ENCODE data around the gene BRF1. TPM values are rescaled to one million over a fixed set of nuclear protein-coding genes. Genes with fewer than 3 reads are reported as not detected.

The BRF1 gene
- total and polyA plus RNA-seq, 5 experiments from 2014 or later, result 7.1 to 63.5 (median 10.9) TPM

GRCh38 chr14:105205673-105206208, 95.1 kb downstream of the BRF1 start:
- H3K27me3 Mint-ChIP-seq, result peaks cover 0 to 1% (median 0%) of the 10 kb centered on the region in 5 donors
- ATAC-seq (no peak), DNase-seq (no peak)
- POLR2A ChIA-PET, result no interaction called here
- H3K9me3 Mint-ChIP-seq, result no peaks in the 10 kb centered on the region
- H3K27ac Mint-ChIP-seq, result no peak overlapping the region
- H3K36me3 Mint-ChIP-seq, result peaks cover 0 to 4% (median 0%) of the 10 kb centered on the region in 3 donors
- no peak overlapping the region for H3K4me3 Mint-ChIP-seq
- H3K4me1 Mint-ChIP-seq, result peaks cover 7 to 30% (median 16%) of the 10 kb centered on the region in 4 donors

- H3K27ac Mint-ChIP-seq, result peak overlapping the region in 2 of 10 donors; percentile 22 to 50
- POLR2A ChIA-PET, result interaction anchor here (1.2 kb wide), 1 partner anchor 10 kb away, joined by 4 read pairs; no protein-coding TSS in a partner anchor
- peaks cover 0 to 8% (median 0%) of the 10 kb centered on the region in 5 donors for H3K27me3 Mint-ChIP-seq
These were observed 95.7 kb downstream of the BRF1 start for GRCh38 chr14:105204931-105205672.

GRCh38 chr14:105204206-105204930, 96.4 kb downstream of the BRF1 start:
- peak overlapping the region in 3 of 10 donors; percentile 49 to 51 (median 50) for H3K27ac Mint-ChIP-seq
- no peaks in the 10 kb centered on the region for H3K36me3 Mint-ChIP-seq
- no peak for ATAC-seq
- no peak for DNase-seq
- POLR2A ChIA-PET, result interaction anchor here (1.2 kb wide), 1 partner anchor 9 kb away, joined by 4 read pairs; no protein-coding TSS in a partner anchor
- H3K9me3 Mint-ChIP-seq, result no peaks in the 10 kb centered on the region
- no peak overlapping the region for H3K4me3 Mint-ChIP-seq
- H3K27me3 Mint-ChIP-seq, result peaks cover 0 to 15% (median 3%) of the 10 kb centered on the region in 5 donors
- peaks cover 11 to 33% (median 20%) of the 10 kb centered on the region in 4 donors for H3K4me1 Mint-ChIP-seq

More at GRCh38 chr14:105204931-105205672, 95.7 kb downstream of the BRF1 start:
- no peaks in the 10 kb centered on the region for H3K9me3 Mint-ChIP-seq
- peaks cover 0 to under 1% (median 0%) of the 10 kb centered on the region in 3 donors for H3K36me3 Mint-ChIP-seq
- H3K4me1 Mint-ChIP-seq, result peaks cover 9 to 30% (median 16%) of the 10 kb centered on the region in 4 donors
- no peak overlapping the region for H3K4me3 Mint-ChIP-seq
- DNase-seq (no peak), ATAC-seq (no peak)

- H3K27me3 Mint-ChIP-seq, result peaks cover 0 to 19% (median 9%) of the 10 kb centered on the region in 5 donors
- ATAC-seq (no peak), DNase-seq (no peak)
- H3K9me3 Mint-ChIP-seq, result no peaks in the 10 kb centered on the region
- no peak overlapping the region for H3K4me3 Mint-ChIP-seq
- peaks cover 11 to 35% (median 23%) of the 10 kb centered on the region in 4 donors for H3K4me1 Mint-ChIP-seq
- no peak overlapping the region for H3K27ac Mint-ChIP-seq
- POLR2A ChIA-PET, result no interaction called here
- H3K36me3 Mint-ChIP-seq, result peaks cover 0 to 2% (median 0%) of the 10 kb centered on the region in 3 donors
These were observed 97.1 kb downstream of the BRF1 start for GRCh38 chr14:105203701-105204100.

GRCh38 chr14:105203057-105203531, 97.7 kb downstream of the BRF1 start:
- peak overlapping the region in 2 of 10 donors; percentile 19 to 36 for H3K4me3 Mint-ChIP-seq
- ATAC-seq (peak; percentile 32 to 54), DNase-seq (peak in 9 of 10 donors; percentile 33 to 75 (median 56))
- peaks cover 10 to 36% (median 26%) of the 10 kb centered on the region in 4 donors for H3K4me1 Mint-ChIP-seq
- H3K27me3 Mint-ChIP-seq, result peaks cover 0 to 24% (median 13%) of the 10 kb centered on the region in 5 donors
- peaks cover 0 to 2% (median 0%) of the 10 kb centered on the region in 3 donors for H3K36me3 Mint-ChIP-seq
- H3K9me3 Mint-ChIP-seq, result no peaks in the 10 kb centered on the region
- POLR2A ChIA-PET, result interaction anchor here (2.2 kb wide), 1 partner anchor 98 kb away, joined by 6 read pairs; the partner anchor contains the start of gene BRF1
- no peak overlapping the region for H3K27ac Mint-ChIP-seq

- H3K27ac Mint-ChIP-seq, result peak overlapping the region in 1 of 10 donors; percentile 32
- H3K4me3 Mint-ChIP-seq, result peak overlapping the region in 8 of 10 donors; percentile 20 to 61 (median 49)
- peak in 3 of 10 donors; percentile 31 to 45 (median 36) for DNase-seq
- peaks cover 10 to 36% (median 27%) of the 10 kb centered on the region in 4 donors for H3K4me1 Mint-ChIP-seq
- H3K9me3 Mint-ChIP-seq, result no peaks in the 10 kb centered on the region
- peaks cover 0 to 30% (median 14%) of the 10 kb centered on the region in 5 donors for H3K27me3 Mint-ChIP-seq
- peaks cover 0 to 2% (median 0%) of the 10 kb centered on the region in 3 donors for H3K36me3 Mint-ChIP-seq
- peak; percentile 60 to 61 for ATAC-seq
- POLR2A ChIA-PET, result interaction anchor here (1.2 to 2.2 kb wide), 2 partner anchors 99 to 112 kb away, joined by 5 to 6 read pairs; partner anchors contain the start of gene BRF1
These were observed 98.8 kb downstream of the BRF1 start for GRCh38 chr14:105201925-105202513.

- Mint-ChIP-seq H3K36me3 (peaks cover 0 to 2% (median 0%) of the 10 kb centered on the region in 3 donors), H3K4me1 (peaks cover 10 to 33% (median 28%) of the 10 kb centered on the region in 4 donors), H3K4me3 (peak overlapping the region in 7 of 10 donors; percentile 36 to 61 (median 50)), H3K9me3 (no peaks in the 10 kb centered on the region), H3K27me3 (peaks cover 0 to 30% (median 14%) of the 10 kb centered on the region in 5 donors), H3K27ac (peak overlapping the region in 2 of 10 donors; percentile 32 to 48)
- DNase-seq (no peak), ATAC-seq (no peak)
- POLR2A ChIA-PET, result interaction anchor here (1.2 to 2.2 kb wide), 2 partner anchors 100 to 111 kb away, joined by 5 to 6 read pairs; partner anchors contain the start of gene BRF1
These were observed 99.5 kb downstream of the BRF1 start for GRCh38 chr14:105201156-105201924.

GRCh38 chr14:105200641-105201040, 100.2 kb downstream of the BRF1 start:
- H3K36me3 Mint-ChIP-seq, result peaks cover 0 to 2% (median 0%) of the 10 kb centered on the region in 3 donors
- DNase-seq (no peak), ATAC-seq (no peak)
- H3K27ac Mint-ChIP-seq, result peak overlapping the region in 2 of 10 donors; percentile 11 to 24
- H3K27me3 Mint-ChIP-seq, result peaks cover 0 to 36% (median 17%) of the 10 kb centered on the region in 5 donors
- no peaks in the 10 kb centered on the region for H3K9me3 Mint-ChIP-seq
- POLR2A ChIA-PET, result interaction anchor here (1.4 kb wide), 1 partner anchor 100 kb away, joined by 4 read pairs; the partner anchor contains the start of gene BRF1
- no peak overlapping the region for H3K4me3 Mint-ChIP-seq
- peaks cover 10 to 40% (median 34%) of the 10 kb centered on the region in 4 donors for H3K4me1 Mint-ChIP-seq

- H3K9me3 Mint-ChIP-seq, result no peaks in the 10 kb centered on the region
- peak overlapping the region in 2 of 10 donors; percentile 11 to 56 for H3K27ac Mint-ChIP-seq
- ATAC-seq, result no peak
- peaks cover 0 to 2% (median 0%) of the 10 kb centered on the region in 3 donors for H3K36me3 Mint-ChIP-seq
- DNase-seq, result no peak
- H3K4me1 Mint-ChIP-seq, result peaks cover 12 to 44% (median 38%) of the 10 kb centered on the region in 4 donors
- H3K4me3 Mint-ChIP-seq, result peak overlapping the region in 1 of 10 donors; percentile 15
- peaks cover 0 to 40% (median 19%) of the 10 kb centered on the region in 5 donors for H3K27me3 Mint-ChIP-seq
- POLR2A ChIA-PET, result interaction anchor here (1.4 kb wide), 1 partner anchor 101 kb away, joined by 4 read pairs; the partner anchor contains the start of gene BRF1
These were observed 100.7 kb downstream of the BRF1 start for GRCh38 chr14:105200074-105200473.

GRCh38 chr14:105199093-105199492, 101.7 kb downstream of the BRF1 start:
- Mint-ChIP-seq H3K27ac (peak overlapping the region in 2 of 10 donors; percentile 78), H3K9me3 (no peaks in the 10 kb centered on the region), H3K27me3 (peaks cover 2 to 44% (median 23%) of the 10 kb centered on the region in 5 donors), H3K4me1 (peaks cover 19 to 52% (median 39%) of the 10 kb centered on the region in 4 donors), H3K4me3 (peak overlapping the region in 1 of 10 donors; percentile 28), H3K36me3 (peaks cover 0 to 2% (median 0%) of the 10 kb centered on the region in 3 donors)
- POLR2A ChIA-PET, result interaction anchor here (1.4 kb wide), 1 partner anchor 102 kb away, joined by 4 read pairs; the partner anchor contains the start of gene BRF1
- DNase-seq (no peak), ATAC-seq (no peak)

GRCh38 chr14:105198588-105198987, 102.2 kb downstream of the BRF1 start:
- Mint-ChIP-seq H3K4me1 (peaks cover 19 to 57% (median 44%) of the 10 kb centered on the region in 4 donors), H3K4me3 (peak overlapping the region in 1 of 10 donors; percentile 45), H3K9me3 (no peaks in the 10 kb centered on the region), H3K36me3 (peaks cover 0 to 2% (median 0%) of the 10 kb centered on the region in 3 donors), H3K27ac (peak overlapping the region in 3 of 10 donors; percentile 1 to 78 (median 17)), H3K27me3 (peaks cover 2 to 44% (median 23%) of the 10 kb centered on the region in 5 donors)
- POLR2A ChIA-PET, result no interaction called here
- no peak for ATAC-seq
- no peak for DNase-seq
